ENCODE measurements around the gene LRRTM3. TPM values are rescaled to one million over a fixed set of nuclear protein-coding genes. Genes with fewer than 3 reads are reported as not detected.

The LRRTM3 gene
- total RNA-seq, 1 experiment from 2014 or later: not detected

GRCh38 chr10:67022099-67022498 lies 96.3 kb downstream of the LRRTM3 start:
- H3K4me1 Mint-ChIP-seq (ENCODE audit: insufficient read depth, unreplicated experiment): peaks cover 4% of the 10 kb centered on the region
- no peak overlapping the region for H3K4me3 Mint-ChIP-seq (ENCODE audit: unreplicated experiment)
- no peaks in the 10 kb centered on the region for H3K9me3 Mint-ChIP-seq (ENCODE audit: unreplicated experiment)
- no TSS peak for BruUV-seq (replicated peaks)
- DNase-seq (ENCODE audit: unreplicated experiment): no peak
- H3K27ac Mint-ChIP-seq (ENCODE audit: low read depth, unreplicated experiment): no peak overlapping the region
- ChIA-PET CTCF (no interaction called here), POLR2A (no interaction called here)
- H3K27me3 Mint-ChIP-seq (ENCODE audit: insufficient read depth, unreplicated experiment): peaks cover 14% of the 10 kb centered on the region
- peaks cover 6% of the 10 kb centered on the region for H3K36me3 Mint-ChIP-seq (ENCODE audit: insufficient read depth, unreplicated experiment)
- intact Hi-C loops (cut with micrococcal nuclease): no loop called here
- no peak for TF ChIP-seq CTCF (IDR thresholded peaks at IDR 0.05; ENCODE audit: unreplicated experiment)

- TF ChIP-seq CTCF (IDR thresholded peaks at IDR 0.05; ENCODE audit: unreplicated experiment): no peak
- no peaks in the 10 kb centered on the region for H3K36me3 Mint-ChIP-seq (ENCODE audit: insufficient read depth, unreplicated experiment)
- H3K4me1 Mint-ChIP-seq (ENCODE audit: insufficient read depth, unreplicated experiment): no peaks in the 10 kb centered on the region
- intact Hi-C loops (cut with micrococcal nuclease): no loop called here
- BruUV-seq (replicated peaks): no TSS peak
- H3K27ac Mint-ChIP-seq (ENCODE audit: low read depth, unreplicated experiment): no peak overlapping the region
- CTCF ChIA-PET: no interaction called here
- no peak for DNase-seq (ENCODE audit: unreplicated experiment)
- no peaks in the 10 kb centered on the region for H3K9me3 Mint-ChIP-seq (ENCODE audit: unreplicated experiment)
- H3K4me3 Mint-ChIP-seq (ENCODE audit: unreplicated experiment): no peak overlapping the region
- POLR2A ChIA-PET: no interaction called here
- peaks cover 12% of the 10 kb centered on the region for H3K27me3 Mint-ChIP-seq (ENCODE audit: insufficient read depth, unreplicated experiment)
These were observed 108.0 kb downstream of the LRRTM3 start for GRCh38 chr10:67033878-67034277.

- TF ChIP-seq CTCF (IDR thresholded peaks at IDR 0.05; ENCODE audit: unreplicated experiment): no peak
- Mint-ChIP-seq H3K27ac (ENCODE audit: low read depth, unreplicated experiment) (no peak overlapping the region), H3K9me3 (ENCODE audit: unreplicated experiment) (no peaks in the 10 kb centered on the region), H3K4me3 (ENCODE audit: unreplicated experiment) (no peak overlapping the region), H3K4me1 (ENCODE audit: insufficient read depth, unreplicated experiment) (no peaks in the 10 kb centered on the region), H3K36me3 (ENCODE audit: insufficient read depth, unreplicated experiment) (no peaks in the 10 kb centered on the region), H3K27me3 (ENCODE audit: insufficient read depth, unreplicated experiment) (peaks cover 12% of the 10 kb centered on the region)
- POLR2A ChIA-PET: no interaction called here
- CTCF ChIA-PET: no interaction called here
- BruUV-seq (replicated peaks): no TSS peak
- intact Hi-C loops (cut with micrococcal nuclease): no loop called here
- DNase-seq (ENCODE audit: unreplicated experiment): no peak
These were observed 111.0 kb downstream of the LRRTM3 start for GRCh38 chr10:67036808-67037207.

- ChIA-PET POLR2A (interaction anchor here (0.5 kb wide), 1 partner anchor 37 kb away, joined by 3 read pairs; no protein-coding TSS in a partner anchor), CTCF (interaction anchor here (0.6 to 0.7 kb wide), 3 partner anchors 70 to 877 kb away, joined by 4 read pairs; no protein-coding TSS in a partner anchor)
- Mint-ChIP-seq H3K36me3 (ENCODE audit: insufficient read depth, unreplicated experiment) (no peaks in the 10 kb centered on the region), H3K27me3 (ENCODE audit: insufficient read depth, unreplicated experiment) (peaks cover 20% of the 10 kb centered on the region), H3K9me3 (ENCODE audit: unreplicated experiment) (no peaks in the 10 kb centered on the region), H3K4me1 (ENCODE audit: insufficient read depth, unreplicated experiment) (no peaks in the 10 kb centered on the region), H3K4me3 (ENCODE audit: unreplicated experiment) (no peak overlapping the region), H3K27ac (ENCODE audit: low read depth, unreplicated experiment) (no peak overlapping the region)
- peak; percentile 51 for DNase-seq (ENCODE audit: unreplicated experiment)
- BruUV-seq (replicated peaks): no TSS peak
- intact Hi-C loops (cut with micrococcal nuclease): no loop called here
- TF ChIP-seq CTCF (IDR thresholded peaks at IDR 0.05; ENCODE audit: unreplicated experiment): no peak
These were observed 117.2 kb downstream of the LRRTM3 start for GRCh38 chr10:67043041-67043440.
